PC-9 (cell line): Measurements from ENCODE around the gene MRPL32. TPM values are rescaled to one million over a fixed set of nuclear protein-coding genes. Genes with fewer than 3 reads are reported as not detected.

Experiments
- BruUV-seq: library from RNA; stranded (reverse); fragments of 400-500 nt; replicated peaks from 2 replicates; lab custom pipeline; 2021; lab: Mats Ljungman, UMichigan
- CTCF ChIA-PET: fragments of 300-600 bp; sonication (Branson Sonifier 250); formaldehyde crosslinking; loops from one replicate; lab custom pipeline; 2022; ENCODE audit warnings: antibody characterized with exemption; lab: Charles Lee
- POLR2A ChIA-PET: fragments of 300-600 bp; sonication (Branson Sonifier 250); formaldehyde crosslinking; loops from one replicate; lab custom pipeline; 2022; ENCODE audit warnings: antibody characterized with exemption; ENCODE audit not compliant: unreplicated experiment; lab: Charles Lee
- DNase-seq, 2 experiments: peaks; one replicate each; pipeline versions ENCODE4 v3.0.0 to v3.0.0-alpha.2; 2015 to 2022; ENCODE audit warnings: mixed read lengths in 1 of 2
- H2AFZ ChIP-seq: fragments of 200-600 bp; sonication (generic); 2 replicates; pipeline ENCODE4 v1.8.1; 2017; ENCODE audit warnings: antibody characterized with exemption
- H3F3A ChIP-seq: fragments of 200-600 bp; sonication (generic); 2 replicates; pipeline ENCODE4 v1.8.1; 2017; ENCODE audit warnings: antibody characterized with exemption, mild to moderate bottlenecking, low read depth; ENCODE audit not compliant: insufficient read depth
- H3K27ac ChIP-seq: fragments of 200-600 bp; sonication (generic); 2 replicates; pipeline ENCODE4 v1.6.1; 2016; ENCODE audit warnings: mixed run types
- H3K27me3 ChIP-seq: fragments of 200-600 bp; sonication (generic); 2 replicates; pipeline ENCODE4 v1.6.1; 2016; ENCODE audit warnings: low read depth, mixed run types; ENCODE audit not compliant: insufficient read depth
- H3K36me3 ChIP-seq: fragments of 200-600 bp; sonication (generic); 2 replicates; pipeline ENCODE4 v1.6.1; 2016; ENCODE audit warnings: low read depth, mixed run types
- H3K4me1 ChIP-seq: fragments of 200-600 bp; sonication (generic); replicated peaks from 2 replicates; pipeline ENCODE4 v1.6.1; 2016; ENCODE audit warnings: mixed run types; ENCODE audit not compliant: insufficient read depth
- H3K4me2 ChIP-seq: fragments of 200-600 bp; sonication (generic); 2 replicates; pipeline ENCODE4 v1.6.1; 2017; ENCODE audit warnings: mixed run types
- H3K4me3 ChIP-seq: fragments of 200-600 bp; sonication (generic); 2 replicates; pipeline ENCODE4 v1.6.1; 2016; ENCODE audit warnings: mixed run types
- H3K79me2 ChIP-seq: fragments of 200-600 bp; sonication (generic); 2 replicates; pipeline ENCODE4 v1.6.1; 2017; ENCODE audit warnings: low read depth, mixed run types
- H3K9me2 ChIP-seq: fragments of 200-600 bp; sonication (generic); 2 replicates; pipeline ENCODE4 v1.8.1; 2017; ENCODE audit warnings: mild to moderate bottlenecking; ENCODE audit not compliant: insufficient read depth
- H3K9me3 ChIP-seq: fragments of 200-600 bp; sonication (generic); 2 replicates; pipeline ENCODE4 v1.8.1; 2016; ENCODE audit warnings: low read depth; ENCODE audit not compliant: insufficient read depth
- H4K20me1 ChIP-seq: fragments of 200-600 bp; sonication (generic); 2 replicates; pipeline ENCODE4 v1.8.1; 2017; ENCODE audit not compliant: insufficient read depth
- CTCF ChIP-seq: fragments of 200-600 bp; sonication (generic); conservative IDR thresholded peaks from 2 replicates; pipeline ENCODE4 v1.6.1; 2017; ENCODE audit warnings: mixed run types, antibody characterized with exemption, mild to moderate bottlenecking, moderate library complexity
- EZH2 ChIP-seq: fragments of 200-600 bp; sonication (generic); IDR thresholded peaks from 2 replicates; pipeline ENCODE4 v1.8.0; 2017; ENCODE audit warnings: antibody characterized with exemption, low read depth
- intact Hi-C: fragments of 100-400 bp; cut with micrococcal nuclease; formaldehyde crosslinking; loops from one replicate; pipeline ENCODE4 v1.10.0; 2022; ENCODE audit not compliant: unreplicated experiment
- total RNA-seq: library from RNA; stranded (reverse); gene quantifications from 2 replicates; pipeline ENCODE4 v1.2.3, GENCODE V29; 2021

Gene MRPL32
- total RNA-seq, 1 experiment from 2014 or later = 50.6 TPM

- no peak for DNase-seq
- Histone ChIP-seq H2AFZ (no peak overlapping the region), H3K79me2 (no peaks in the 10 kb centered on the region), H3K27me3 (0 out of 2 replicates have a peak, but pooled peaks cover 5% of the 10 kb centered on the region), H3K36me3 (no peaks in the 10 kb centered on the region), H3K27ac (no peak overlapping the region), H3K9me2 (no peaks in the 10 kb centered on the region), H3K9me3 (no peaks in the 10 kb centered on the region), H3K4me2 (no peak overlapping the region), H3F3A (no peaks in the 10 kb centered on the region), H3K4me1 (no peaks in the 10 kb centered on the region), H3K4me3 (no peak overlapping the region), H4K20me1 (no peaks in the 10 kb centered on the region)
- no TSS peak for BruUV-seq
- ChIA-PET CTCF (no interaction called here), POLR2A (no interaction called here)
- intact Hi-C loops = no loop called here
- TF ChIP-seq EZH2 (no peak), CTCF (no peak)
These were observed 14.4 kb downstream of the MRPL32 start for GRCh38 chr7:42946627-42946950.

GRCh38 chr7:42947521-42947920 lies 15.3 kb downstream of the MRPL32 start:
- Histone ChIP-seq H3K4me2 (no peak overlapping the region), H3K79me2 (no peaks in the 10 kb centered on the region), H3F3A (no peaks in the 10 kb centered on the region), H3K27me3 (0 out of 2 replicates have a peak, but pooled peaks cover 5% of the 10 kb centered on the region), H3K9me3 (no peaks in the 10 kb centered on the region), H3K9me2 (no peaks in the 10 kb centered on the region), H3K27ac (no peak overlapping the region), H4K20me1 (no peaks in the 10 kb centered on the region), H2AFZ (no peak overlapping the region), H3K4me1 (no peaks in the 10 kb centered on the region), H3K36me3 (no peaks in the 10 kb centered on the region), H3K4me3 (no peak overlapping the region)
- no TSS peak for BruUV-seq
- no peak for TF ChIP-seq CTCF
- no peak for TF ChIP-seq EZH2
- ChIA-PET CTCF (no interaction called here), POLR2A (no interaction called here)
- intact Hi-C loops = no loop called here
- DNase-seq = no peak

GRCh38 chr7:42950417-42950816 lies 18.2 kb downstream of the MRPL32 start:
- Histone ChIP-seq H2AFZ (no peak overlapping the region), H3F3A (no peaks in the 10 kb centered on the region), H3K4me1 (no peaks in the 10 kb centered on the region), H3K4me3 (no peak overlapping the region), H3K27ac (no peak overlapping the region), H3K27me3 (0 out of 2 replicates have a peak, but pooled peaks cover 5% of the 10 kb centered on the region), H3K4me2 (no peak overlapping the region), H3K9me2 (no peaks in the 10 kb centered on the region), H3K9me3 (no peaks in the 10 kb centered on the region), H3K79me2 (no peaks in the 10 kb centered on the region), H3K36me3 (no peaks in the 10 kb centered on the region), H4K20me1 (no peaks in the 10 kb centered on the region)
- TF ChIP-seq CTCF (no peak), EZH2 (no peak)
- DNase-seq = no peak
- no TSS peak for BruUV-seq
- intact Hi-C loops = no loop called here
- POLR2A ChIA-PET = no interaction called here
- CTCF ChIA-PET = no interaction called here
